Measurements from ENCODE around the gene ANXA5.

Gene ANXA5

GRCh38 chr4:121712783-121713182, 16.0 kb upstream of the ANXA5 start:
- Histone ChIP-seq H3K27ac (no peak overlapping the region), H3K4me3 (no peak overlapping the region)

GRCh38 chr4:121712001-121712651, 15.3 kb upstream of the ANXA5 start:
- Histone ChIP-seq H3K27ac (peak overlapping the region in 13 of 21 experiments; percentile 6 to 71 (median 39)), H3K4me3 (peak overlapping the region in 1 of 7 experiments; percentile 8)

GRCh38 chr4:121711263-121712000, 14.7 kb upstream of the ANXA5 start:
- peak overlapping the region in 1 of 7 experiments; percentile 8 for H3K4me3 ChIP-seq
- H3K27ac ChIP-seq = peak overlapping the region in 16 of 21 experiments; percentile 6 to 71 (median 42)

- Histone ChIP-seq H3K4me3 (no peak overlapping the region), H3K27ac (no peak overlapping the region)
Observed at GRCh38 chr4:121709766-121710405, 13.1 kb upstream of the ANXA5 start.

GRCh38 chr4:121707344-121707743, 10.6 kb upstream of the ANXA5 start:
- no peak overlapping the region for H3K4me3 ChIP-seq
- no peak overlapping the region for H3K27ac ChIP-seq

- Histone ChIP-seq H3K27ac (no peak overlapping the region), H3K4me3 (no peak overlapping the region)
Observed at GRCh38 chr4:121706595-121707021, 9.8 kb upstream of the ANXA5 start.

GRCh38 chr4:121705521-121705920, 8.7 kb upstream of the ANXA5 start:
- H3K27ac ChIP-seq = no peak overlapping the region
- no peak overlapping the region for H3K4me3 ChIP-seq

GRCh38 chr4:121702136-121702535, 5.4 kb upstream of the ANXA5 start:
- Histone ChIP-seq H3K4me3 (no peak overlapping the region), H3K27ac (no peak overlapping the region)

GRCh38 chr4:121701263-121701662, 4.5 kb upstream of the ANXA5 start:
- Histone ChIP-seq H3K4me3 (no peak overlapping the region), H3K27ac (no peak overlapping the region)

GRCh38 chr4:121698236-121698671, 1.5 kb upstream of the ANXA5 start:
- Histone ChIP-seq H3K4me3 (no peak overlapping the region), H3K27ac (peak overlapping the region in 4 of 21 experiments; percentile 31 to 99 (median 92))

GRCh38 chr4:121697564-121697963, 784 bp upstream of the ANXA5 start:
- H3K4me3 ChIP-seq = peak overlapping the region; percentile 84 to 97 (median 95)
- peak overlapping the region; percentile 16 to 99 (median 96) for H3K27ac ChIP-seq

- peak overlapping the region; percentile 84 to 97 (median 95) for H3K4me3 ChIP-seq
- peak overlapping the region; percentile 88 to 99 (median 97) for H3K27ac ChIP-seq
Observed at GRCh38 chr4:121696170-121696580, 605 bp downstream of the ANXA5 start.

- no peak overlapping the region for H3K4me3 ChIP-seq
- peak overlapping the region in 1 of 21 experiments; percentile 19 for H3K27ac ChIP-seq
Observed at GRCh38 chr4:121693886-121694285, 2.9 kb downstream of the ANXA5 start.

- Histone ChIP-seq H3K4me3 (no peak overlapping the region), H3K27ac (peak overlapping the region in 1 of 21 experiments; percentile 19)
Observed at GRCh38 chr4:121693450-121693849, 3.3 kb downstream of the ANXA5 start.

- peak overlapping the region in 1 of 21 experiments; percentile 67 for H3K27ac ChIP-seq
Observed at GRCh38 chr4:121692261-121692660, 4.5 kb downstream of the ANXA5 start.

GRCh38 chr4:121690001-121690400, 6.8 kb downstream of the ANXA5 start:
- peak overlapping the region in 12 of 21 experiments; percentile 38 to 78 (median 55) for H3K27ac ChIP-seq

More at GRCh38 chr4:121692261-121692660, 4.5 kb downstream of the ANXA5 start:
- H3K4me3 ChIP-seq = no peak overlapping the region

GRCh38 chr4:121688701-121689100, 8.1 kb downstream of the ANXA5 start:
- Histone ChIP-seq H3K4me3 (no peak overlapping the region), H3K27ac (peak overlapping the region in 1 of 21 experiments; percentile 47)

More at GRCh38 chr4:121690001-121690400, 6.8 kb downstream of the ANXA5 start:
- H3K4me3 ChIP-seq = no peak overlapping the region

- Histone ChIP-seq H3K27ac (peak overlapping the region in 1 of 21 experiments; percentile 47), H3K4me3 (no peak overlapping the region)
Observed at GRCh38 chr4:121688261-121688660, 8.5 kb downstream of the ANXA5 start.

- no peak overlapping the region for H3K4me3 ChIP-seq
- H3K27ac ChIP-seq = no peak overlapping the region
Observed at GRCh38 chr4:121686255-121686654, 10.5 kb downstream of the ANXA5 start.

GRCh38 chr4:121685257-121685656, 11.5 kb downstream of the ANXA5 start:
- Histone ChIP-seq H3K4me3 (no peak overlapping the region), H3K27ac (no peak overlapping the region)
